WI38 (cell line): ENCODE data around the gene ADORA2B.

Experiments
- H3K4me3 ChIP-seq: 2 replicates; pipeline ENCODE4 v1.5.1; 2011; ENCODE audit warnings: low read depth, mild to moderate bottlenecking, control low read depth, low read length
- CTCF ChIP-seq: IDR thresholded peaks from 2 replicates; pipeline ENCODE4 v1.5.1; 2012; ENCODE audit warnings: low read depth, mild to moderate bottlenecking, control low read depth, low read length

Gene ADORA2B

GRCh38 chr17:15941781-15942180 lies 3.1 kb upstream of the ADORA2B start:
- no peak overlapping the region for H3K4me3 ChIP-seq
- no peak for TF ChIP-seq CTCF

- TF ChIP-seq CTCF = no peak
- no peak overlapping the region for H3K4me3 ChIP-seq
These were observed 2.6 kb upstream of the ADORA2B start for GRCh38 chr17:15942207-15942833.

GRCh38 chr17:15943971-15944758 lies 765 bp upstream of the ADORA2B start:
- peak overlapping the region; percentile 78 for H3K4me3 ChIP-seq
- TF ChIP-seq CTCF = no peak

- H3K4me3 ChIP-seq = peak overlapping the region; percentile 78
- TF ChIP-seq CTCF = no peak
These were observed 729 bp downstream of the ADORA2B start for GRCh38 chr17:15945527-15946191.

GRCh38 chr17:15946611-15947120 lies 1.7 kb downstream of the ADORA2B start:
- peak overlapping the region; percentile 78 for H3K4me3 ChIP-seq
- TF ChIP-seq CTCF = no peak

- H3K4me3 ChIP-seq = peak overlapping the region; percentile 78
- TF ChIP-seq CTCF = no peak
These were observed 2.3 kb downstream of the ADORA2B start for GRCh38 chr17:15947271-15947670.
